HEK293 (cell line): ENCODE data around the gene PSRC1.

ENCODE experiments used
- EGR2 ChIP-seq: fragments of 450-650 bp; formaldehyde crosslinking; IDR thresholded peaks from 2 replicates; pipeline ENCODE4 v1.5.1; 2016; ENCODE audit warnings: low read depth, missing biosample characterization, missing genetic modification characterization
- GLIS2 ChIP-seq: fragments of 450-650 bp; formaldehyde crosslinking; IDR thresholded peaks from 2 replicates; pipeline ENCODE4 v1.5.1; 2016; ENCODE audit warnings: missing biosample characterization, missing genetic modification characterization
- KLF1 ChIP-seq: fragments of 450-650 bp; formaldehyde crosslinking; IDR thresholded peaks from 2 replicates; pipeline ENCODE4 v1.5.1; 2016; ENCODE audit warnings: missing biosample characterization, missing genetic modification characterization
- KLF16 ChIP-seq: fragments of 450-650 bp; formaldehyde crosslinking; IDR thresholded peaks from 2 replicates; pipeline ENCODE4 v1.5.1; 2017; ENCODE audit warnings: missing biosample characterization, missing genetic modification characterization
- KLF8 ChIP-seq: fragments of 450-650 bp; formaldehyde crosslinking; IDR thresholded peaks from 2 replicates; pipeline ENCODE4 v1.5.1; 2016; ENCODE audit warnings: missing biosample characterization, missing genetic modification characterization
- OVOL3 ChIP-seq: fragments of 450-650 bp; formaldehyde crosslinking; IDR thresholded peaks from 2 replicates; pipeline ENCODE4 v1.5.1; 2016; ENCODE audit warnings: missing biosample characterization, missing genetic modification characterization
- SP2 ChIP-seq: fragments of 450-650 bp; formaldehyde crosslinking; IDR thresholded peaks from 2 replicates; pipeline ENCODE4 v1.5.1; 2016; ENCODE audit warnings: missing biosample characterization, missing genetic modification characterization
- SP3 ChIP-seq: fragments of 450-650 bp; formaldehyde crosslinking; IDR thresholded peaks from 2 replicates; pipeline ENCODE4 v1.5.1; 2016; ENCODE audit warnings: missing biosample characterization, missing genetic modification characterization
- WT1 ChIP-seq: fragments of 450-650 bp; formaldehyde crosslinking; IDR thresholded peaks from 2 replicates; pipeline ENCODE4 v1.5.1; 2016; ENCODE audit warnings: missing biosample characterization, missing genetic modification characterization
- ZIC2 ChIP-seq: fragments of 450-650 bp; formaldehyde crosslinking; IDR thresholded peaks from 2 replicates; pipeline ENCODE4 v1.5.1; 2016; ENCODE audit warnings: missing biosample characterization, missing genetic modification characterization
- ZNF132 ChIP-seq: fragments of 450-650 bp; formaldehyde crosslinking; IDR thresholded peaks from 2 replicates; pipeline ENCODE4 v1.5.1; 2017; ENCODE audit warnings: missing biosample characterization, missing genetic modification characterization, borderline replicate concordance
- ZNF133 ChIP-seq: fragments of 450-650 bp; formaldehyde crosslinking; IDR thresholded peaks from 2 replicates; pipeline ENCODE4 v1.5.1; 2016; ENCODE audit warnings: missing biosample characterization, missing genetic modification characterization
- ZNF248 ChIP-seq: fragments of 450-650 bp; formaldehyde crosslinking; IDR thresholded peaks from 2 replicates; pipeline ENCODE4 v1.5.1; 2017; ENCODE audit warnings: missing biosample characterization, missing genetic modification characterization
- ZNF274 ChIP-seq, 2 experiments: fragments of 200-500 bp in 1 of 2; fragments of 450-650 bp in 1 of 2; sonication (Bioruptor generic) in 1 of 2; formaldehyde crosslinking in 1 of 2; IDR thresholded peaks; 2 replicates each; pipeline versions ENCODE4 v1.5.1 to v1.6.1; 2014 to 2016; ENCODE audit warnings: borderline replicate concordance in 1 of 2, inconsistent platforms in 1 of 2, low read length in 1 of 2, missing biosample characterization in 1 of 2, missing genetic modification characterization in 1 of 2
- ZNF311 ChIP-seq: fragments of 450-650 bp; formaldehyde crosslinking; IDR thresholded peaks from 2 replicates; pipeline ENCODE4 v1.5.1; 2017; ENCODE audit warnings: missing biosample characterization, missing genetic modification characterization, borderline replicate concordance
- ZNF335 ChIP-seq: fragments of 450-650 bp; formaldehyde crosslinking; conservative IDR thresholded peaks from 2 replicates; pipeline ENCODE4 v1.5.1; 2016; ENCODE audit warnings: missing biosample characterization, missing genetic modification characterization
- ZNF350 ChIP-seq: fragments of 450-650 bp; formaldehyde crosslinking; IDR thresholded peaks from 2 replicates; pipeline ENCODE4 v1.5.0; 2017; ENCODE audit warnings: missing biosample characterization, mild to moderate bottlenecking, missing genetic modification characterization
- ZNF394 ChIP-seq: fragments of 450-650 bp; formaldehyde crosslinking; IDR thresholded peaks from 2 replicates; pipeline ENCODE4 v1.5.1; 2016; ENCODE audit warnings: missing biosample characterization, missing genetic modification characterization, mild to moderate bottlenecking, moderate library complexity, borderline replicate concordance
- ZNF416 ChIP-seq: fragments of 450-650 bp; formaldehyde crosslinking; IDR thresholded peaks from 2 replicates; pipeline ENCODE4 v1.5.1; 2016; ENCODE audit warnings: missing biosample characterization, missing genetic modification characterization
- ZNF544 ChIP-seq: fragments of 450-650 bp; formaldehyde crosslinking; IDR thresholded peaks from 2 replicates; pipeline ENCODE4 v1.5.0; 2017; ENCODE audit warnings: missing biosample characterization, missing genetic modification characterization
- ZNF548 ChIP-seq: fragments of 450-650 bp; formaldehyde crosslinking; IDR thresholded peaks from 2 replicates; pipeline ENCODE4 v1.5.1; 2016; ENCODE audit warnings: missing biosample characterization, missing genetic modification characterization
- ZNF555 ChIP-seq: fragments of 450-650 bp; formaldehyde crosslinking; conservative IDR thresholded peaks from 2 replicates; pipeline ENCODE4 v1.5.1; 2017; ENCODE audit warnings: missing biosample characterization, mild to moderate bottlenecking, missing genetic modification characterization, inconsistent platforms
- ZNF558 ChIP-seq: fragments of 450-650 bp; formaldehyde crosslinking; IDR thresholded peaks from 2 replicates; pipeline ENCODE4 v1.5.1; 2016; ENCODE audit warnings: missing biosample characterization, missing genetic modification characterization
- ZNF585B ChIP-seq: fragments of 450-650 bp; formaldehyde crosslinking; IDR thresholded peaks from 2 replicates; pipeline ENCODE4 v1.5.1; 2016; ENCODE audit warnings: missing biosample characterization, missing genetic modification characterization
- ZNF596 ChIP-seq: fragments of 450-650 bp; IDR thresholded peaks from 2 replicates; pipeline ENCODE4 v1.5.0; 2018; ENCODE audit warnings: missing biosample characterization, mild to moderate bottlenecking, missing genetic modification characterization, moderate library complexity
- ZNF621 ChIP-seq: fragments of 450-650 bp; formaldehyde crosslinking; IDR thresholded peaks from 2 replicates; pipeline ENCODE4 v1.5.1; 2017; ENCODE audit warnings: missing biosample characterization, missing genetic modification characterization
- ZNF626 ChIP-seq: fragments of 450-650 bp; sonication (Bioruptor Pico); formaldehyde crosslinking; IDR thresholded peaks from 2 replicates; pipeline ENCODE4 v1.5.1; 2018; ENCODE audit warnings: missing biosample characterization, missing genetic modification characterization, inconsistent platforms
- ZNF664 ChIP-seq: fragments of 450-650 bp; formaldehyde crosslinking; IDR thresholded peaks from 2 replicates; pipeline ENCODE4 v1.5.1; 2016; ENCODE audit warnings: missing biosample characterization, missing genetic modification characterization
- ZSCAN16 ChIP-seq: fragments of 450-650 bp; formaldehyde crosslinking; IDR thresholded peaks from 2 replicates; pipeline ENCODE4 v1.5.1; 2016; ENCODE audit warnings: missing biosample characterization, missing genetic modification characterization
- ZSCAN30 ChIP-seq: fragments of 450-650 bp; IDR thresholded peaks from 2 replicates; pipeline ENCODE4 v1.5.1; 2018; ENCODE audit warnings: missing biosample characterization, mild to moderate bottlenecking, missing genetic modification characterization, moderate library complexity
- TF ChIP-seq, protein P1 (sequence below): fragments of 450-650 bp; formaldehyde crosslinking; IDR thresholded peaks from 2 replicates; pipeline ENCODE4 v1.5.1; 2016; ENCODE audit warnings: missing biosample characterization, missing genetic modification characterization
- TF ChIP-seq, protein P2 (sequence below): fragments of 450-650 bp; formaldehyde crosslinking; IDR thresholded peaks from 2 replicates; pipeline ENCODE4 v1.5.1; 2016; ENCODE audit warnings: missing biosample characterization, missing genetic modification characterization
- TF ChIP-seq, protein P3 (sequence below): fragments of 450-650 bp; formaldehyde crosslinking; IDR thresholded peaks from 2 replicates; pipeline ENCODE4; 2016; ENCODE audit warnings: missing biosample characterization, missing genetic modification characterization
- TF ChIP-seq, protein P4 (sequence below): fragments of 450-650 bp; formaldehyde crosslinking; IDR thresholded peaks from 2 replicates; pipeline ENCODE4 v1.5.1; 2016; ENCODE audit warnings: missing biosample characterization, missing genetic modification characterization, low read depth
- TF ChIP-seq, protein P5 (sequence below): sonication (generic); formaldehyde crosslinking; IDR thresholded peaks from 2 replicates; pipeline ENCODE4 v1.8.1; 2022; ENCODE audit warnings: mild to moderate bottlenecking, moderate library complexity, missing genetic modification reagents

The PSRC1 gene

DNA sequence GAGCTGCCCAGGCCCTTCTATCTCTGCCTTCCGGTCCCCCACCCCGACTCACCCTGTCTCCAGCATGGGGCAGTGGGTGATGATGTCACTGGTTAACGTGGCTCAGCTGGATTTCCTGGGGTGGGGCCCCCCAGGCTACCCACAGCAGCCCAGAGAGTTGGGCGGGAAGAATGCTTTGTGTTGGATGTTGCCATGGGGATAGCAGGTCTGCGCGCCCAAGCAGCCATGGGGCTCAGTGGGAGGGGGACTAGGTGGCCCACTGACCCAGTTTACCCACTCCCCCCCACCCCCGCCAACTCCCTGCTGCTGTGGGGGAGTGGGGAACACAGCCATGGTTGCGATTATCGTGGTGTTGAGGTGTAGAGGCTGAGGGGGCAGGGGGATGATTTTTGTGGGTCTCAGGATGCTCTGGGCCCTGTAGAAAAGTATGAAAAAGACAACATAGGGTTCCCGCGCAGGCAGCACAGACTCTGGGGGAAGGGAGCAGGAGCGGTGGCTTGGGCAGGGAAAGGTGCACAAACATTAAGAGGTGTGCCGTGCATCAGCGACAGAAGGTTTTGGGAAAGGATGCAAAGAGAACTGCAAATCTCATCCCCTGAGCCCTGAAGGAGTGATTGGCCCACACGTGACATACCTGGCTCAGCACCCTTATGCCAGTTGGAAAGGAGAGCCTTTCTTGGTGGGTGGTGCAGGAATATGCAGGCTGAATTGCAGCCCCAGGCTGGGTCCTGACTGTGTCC, 25.1 kb downstream of the PSRC1 start (continued):
- TF ChIP-seq ZNF558 (tag by site-specific recombination) (no peak), ZNF585B (tag by site-specific recombination) (no peak), WT1 (tag by site-specific recombination) (no peak), ZNF621 (tag by site-specific recombination) (no peak), GLIS2 (tag by site-specific recombination) (peak; percentile 85), EGR2 (no peak), ZNF544 (tag by site-specific recombination) (no peak), KLF16 (tag by site-specific recombination) (no peak), ZIC2 (peak; percentile 89), ZNF133 (no peak), ZNF335 (tag by site-specific recombination) (no peak), SP3 (tag by site-specific recombination) (no peak), ZNF394 (no peak), ZNF248 (tag by site-specific recombination) (no peak), ZSCAN30 (tag by site-specific recombination) (no peak), KLF1 (tag by site-specific recombination) (peak; percentile 69), ZNF350 (no peak), ZNF274 (IDR thresholded peaks at IDR 0.05; ENCODE audit: low read length) (no peak), ZNF274 (tag by site-specific recombination; IDR thresholded peaks at IDR 0.05; ENCODE audit: borderline replicate concordance) (no peak), ZNF626 (tag by site-specific recombination) (no peak), ZNF311 (no peak), ZNF132 (tag by site-specific recombination) (no peak), ZNF664 (tag by site-specific recombination) (no peak), OVOL3 (tag by site-specific recombination) (no peak), SP2 (tag by site-specific recombination) (no peak), ZNF416 (no peak), ZNF548 (tag by site-specific recombination) (no peak), ZSCAN16 (tag by site-specific recombination) (no peak), ZNF596 (tag by site-specific recombination) (no peak), KLF8 (no peak), ZNF555 (no peak)
- TF ChIP-seq, protein P1, sequence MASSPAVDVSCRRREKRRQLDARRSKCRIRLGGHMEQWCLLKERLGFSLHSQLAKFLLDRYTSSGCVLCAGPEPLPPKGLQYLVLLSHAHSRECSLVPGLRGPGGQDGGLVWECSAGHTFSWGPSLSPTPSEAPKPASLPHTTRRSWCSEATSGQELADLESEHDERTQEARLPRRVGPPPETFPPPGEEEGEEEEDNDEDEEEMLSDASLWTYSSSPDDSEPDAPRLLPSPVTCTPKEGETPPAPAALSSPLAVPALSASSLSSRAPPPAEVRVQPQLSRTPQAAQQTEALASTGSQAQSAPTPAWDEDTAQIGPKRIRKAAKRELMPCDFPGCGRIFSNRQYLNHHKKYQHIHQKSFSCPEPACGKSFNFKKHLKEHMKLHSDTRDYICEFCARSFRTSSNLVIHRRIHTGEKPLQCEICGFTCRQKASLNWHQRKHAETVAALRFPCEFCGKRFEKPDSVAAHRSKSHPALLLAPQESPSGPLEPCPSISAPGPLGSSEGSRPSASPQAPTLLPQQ (tag by site-specific recombination): peak; percentile 89
- TF ChIP-seq, protein P2, sequence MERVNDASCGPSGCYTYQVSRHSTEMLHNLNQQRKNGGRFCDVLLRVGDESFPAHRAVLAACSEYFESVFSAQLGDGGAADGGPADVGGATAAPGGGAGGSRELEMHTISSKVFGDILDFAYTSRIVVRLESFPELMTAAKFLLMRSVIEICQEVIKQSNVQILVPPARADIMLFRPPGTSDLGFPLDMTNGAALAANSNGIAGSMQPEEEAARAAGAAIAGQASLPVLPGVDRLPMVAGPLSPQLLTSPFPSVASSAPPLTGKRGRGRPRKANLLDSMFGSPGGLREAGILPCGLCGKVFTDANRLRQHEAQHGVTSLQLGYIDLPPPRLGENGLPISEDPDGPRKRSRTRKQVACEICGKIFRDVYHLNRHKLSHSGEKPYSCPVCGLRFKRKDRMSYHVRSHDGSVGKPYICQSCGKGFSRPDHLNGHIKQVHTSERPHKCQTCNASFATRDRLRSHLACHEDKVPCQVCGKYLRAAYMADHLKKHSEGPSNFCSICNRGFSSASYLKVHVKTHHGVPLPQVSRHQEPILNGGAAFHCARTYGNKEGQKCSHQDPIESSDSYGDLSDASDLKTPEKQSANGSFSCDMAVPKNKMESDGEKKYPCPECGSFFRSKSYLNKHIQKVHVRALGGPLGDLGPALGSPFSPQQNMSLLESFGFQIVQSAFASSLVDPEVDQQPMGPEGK: peak; percentile 56; the same call in 1 of the 2 replicates
- TF ChIP-seq, protein P3, sequence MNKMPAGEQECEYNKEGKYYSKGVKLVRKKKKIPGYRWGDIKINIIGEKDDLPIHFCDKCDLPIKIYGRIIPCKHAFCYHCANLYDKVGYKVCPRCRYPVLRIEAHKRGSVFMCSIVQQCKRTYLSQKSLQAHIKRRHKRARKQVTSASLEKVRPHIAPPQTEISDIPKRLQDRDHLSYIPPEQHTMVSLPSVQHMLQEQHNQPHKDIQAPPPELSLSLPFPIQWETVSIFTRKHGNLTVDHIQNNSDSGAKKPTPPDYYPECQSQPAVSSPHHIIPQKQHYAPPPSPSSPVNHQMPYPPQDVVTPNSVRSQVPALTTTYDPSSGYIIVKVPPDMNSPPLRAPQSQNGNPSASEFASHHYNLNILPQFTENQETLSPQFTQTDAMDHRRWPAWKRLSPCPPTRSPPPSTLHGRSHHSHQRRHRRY (tag by site-specific recombination): no peak
- TF ChIP-seq, protein P4, sequence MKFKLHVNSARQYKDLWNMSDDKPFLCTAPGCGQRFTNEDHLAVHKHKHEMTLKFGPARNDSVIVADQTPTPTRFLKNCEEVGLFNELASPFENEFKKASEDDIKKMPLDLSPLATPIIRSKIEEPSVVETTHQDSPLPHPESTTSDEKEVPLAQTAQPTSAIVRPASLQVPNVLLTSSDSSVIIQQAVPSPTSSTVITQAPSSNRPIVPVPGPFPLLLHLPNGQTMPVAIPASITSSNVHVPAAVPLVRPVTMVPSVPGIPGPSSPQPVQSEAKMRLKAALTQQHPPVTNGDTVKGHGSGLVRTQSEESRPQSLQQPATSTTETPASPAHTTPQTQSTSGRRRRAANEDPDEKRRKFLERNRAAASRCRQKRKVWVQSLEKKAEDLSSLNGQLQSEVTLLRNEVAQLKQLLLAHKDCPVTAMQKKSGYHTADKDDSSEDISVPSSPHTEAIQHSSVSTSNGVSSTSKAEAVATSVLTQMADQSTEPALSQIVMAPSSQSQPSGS (tag by site-specific recombination): peak; percentile 75
- TF ChIP-seq, protein P5, sequence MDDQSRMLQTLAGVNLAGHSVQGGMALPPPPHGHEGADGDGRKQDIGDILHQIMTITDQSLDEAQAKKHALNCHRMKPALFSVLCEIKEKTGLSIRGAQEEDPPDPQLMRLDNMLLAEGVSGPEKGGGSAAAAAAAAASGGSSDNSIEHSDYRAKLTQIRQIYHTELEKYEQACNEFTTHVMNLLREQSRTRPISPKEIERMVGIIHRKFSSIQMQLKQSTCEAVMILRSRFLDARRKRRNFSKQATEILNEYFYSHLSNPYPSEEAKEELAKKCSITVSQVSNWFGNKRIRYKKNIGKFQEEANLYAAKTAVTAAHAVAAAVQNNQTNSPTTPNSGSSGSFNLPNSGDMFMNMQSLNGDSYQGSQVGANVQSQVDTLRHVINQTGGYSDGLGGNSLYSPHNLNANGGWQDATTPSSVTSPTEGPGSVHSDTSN (CRISPR knock-in tag): no peak
